ENCODE measurements around the gene MUC6. TPM values are rescaled to one million over a fixed set of nuclear protein-coding genes. Genes with fewer than 3 reads are reported as not detected.

The MUC6 gene
- total and polyA plus RNA-seq, 9 of the 15 experiments (the other 6 are each of a cell fraction or from before 2014, with no cell fraction given): not detected

DNA sequence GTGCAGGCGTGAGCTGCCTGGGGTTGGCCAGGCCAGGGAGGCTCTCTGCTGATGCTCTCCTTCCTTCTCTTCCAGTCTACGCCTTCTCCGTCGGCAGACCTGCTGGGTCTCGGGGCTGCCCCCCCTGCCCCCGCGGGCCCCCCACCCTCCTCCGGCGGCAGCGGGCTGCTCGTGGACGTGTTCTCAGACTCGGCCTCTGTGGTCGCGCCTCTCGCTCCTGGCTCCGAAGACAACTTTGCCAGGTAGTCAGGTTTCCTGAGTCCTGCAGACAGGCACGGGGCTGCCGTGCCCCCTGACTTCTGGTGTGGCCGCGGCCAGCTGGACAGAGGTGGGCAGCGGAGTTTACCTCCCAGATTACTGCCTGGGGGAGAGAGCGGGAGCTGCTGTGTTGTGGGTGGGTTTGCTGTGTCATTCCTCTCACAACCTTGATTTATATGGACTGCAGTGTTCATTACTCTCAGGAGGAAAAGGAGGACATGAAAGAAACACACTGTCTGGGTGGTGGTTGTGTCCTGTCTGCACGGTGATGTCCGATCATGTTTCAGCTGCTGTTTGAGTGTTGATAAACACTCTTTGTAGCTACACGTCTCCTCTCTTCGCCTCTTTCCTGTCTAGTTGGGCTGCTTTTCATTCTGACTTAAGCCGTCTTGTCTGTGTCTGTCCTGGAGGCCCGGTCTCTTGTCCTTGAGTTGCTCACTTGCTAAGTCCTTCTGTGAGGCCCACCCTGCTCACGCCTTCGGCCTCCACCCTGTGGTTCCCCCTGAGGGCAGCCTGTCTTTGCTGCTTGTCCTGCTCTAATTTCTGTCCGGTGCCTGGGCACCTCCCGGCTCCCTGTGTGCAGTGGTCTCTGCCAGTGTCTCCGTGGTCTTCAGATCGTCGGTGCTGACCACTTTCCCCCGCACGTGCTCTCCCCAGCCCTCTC, 35.9 kb downstream of the MUC6 start:
- TF ChIP-seq CBFA2T2 (conservative IDR thresholded peaks at IDR 0.05) (no peak), POLR2G (IDR thresholded peaks at IDR 0.05; ENCODE audit: low read depth, low read length) (0 out of 2 replicates have a peak, but pooled peaks have one; percentile 0), ARHGAP35 (IDR thresholded peaks at IDR 0.05; ENCODE audit: partially characterized antibody) (no peak), DIDO1 (tag; IDR thresholded peaks at IDR 0.05; ENCODE audit: low read depth) (no peak)
- Histone ChIP-seq H3K79me2 (ENCODE audit: control insufficient read depth, insufficient read depth, low read length) (no peaks in the 10 kb centered on the region), H3K9me3 (replicated peaks; ENCODE audit: control insufficient read depth, insufficient read depth, low read depth, low read length) (no peaks in the 10 kb centered on the region), H3K4me3 (no peak overlapping the region), H3K27me3 (ENCODE audit: control insufficient read depth in 2 of 2, insufficient read depth in 2 of 2, low read length in 2 of 2) (no peaks in the 10 kb centered on the region), H3K27ac (ENCODE audit: extremely low read depth, low read depth, low read length) (no peak overlapping the region), H3K9me1 (ENCODE audit: control insufficient read depth, insufficient read depth, low read length) (no peaks in the 10 kb centered on the region), H4K20me1 (replicated peaks; ENCODE audit: control insufficient read depth, insufficient read depth, low read length) (no peaks in the 10 kb centered on the region; the same call in 1 of the 2 replicates), H2AFZ (ENCODE audit: low read depth, low read length) (no peak overlapping the region), H3K4me1 (replicated peaks in 1 of 2; ENCODE audit: control insufficient read depth in 2 of 2, insufficient read depth in 2 of 2, low read length in 2 of 2) (peaks cover 0 to 20% of the 10 kb centered on the region in 2 experiments; a peak in 3 of 5 replicates), H3K9ac (ENCODE audit: insufficient read depth in 1 of 2, low read depth in 2 of 2, low read length in 2 of 2) (peak overlapping the region in 1 of 2 experiments; percentile 50; a peak in 2 of 4 replicates), H3K4me2 (ENCODE audit: insufficient read depth, low read length) (no peak overlapping the region), H3K36me3 (ENCODE audit: control insufficient read depth, insufficient read depth, low read length) (peaks cover 53% of the 10 kb centered on the region; the same call in 1 of the 3 replicates)
- DNase-seq (ENCODE audit: extremely low read depth in 1 of 4, low spot score in 3 of 4): no peak
- no TSS peak for BruUV-seq (replicated peaks)
- intact Hi-C loops (cut with micrococcal nuclease) (no loop called here), in situ Hi-C loops (cut with MboI) (no loop called here)
- WGBS (ENCODE audit: insufficient coverage, low coverage, missing lambda C conversion rate): 85% methylated on average over 26 of the region's 38 CpGs
- ChIA-PET POLR2A (interaction anchor here (0.6 kb wide), 1 partner anchor 17 kb away, joined by 3 read pairs; no protein-coding TSS in a partner anchor), CTCF (ENCODE audit: low intra/inter-chr PET ratio) (no interaction called here)
- FAIRE-seq: no peak
- no peak for ATAC-seq

Data from K562 (cell line).